ENCODE data around the gene MYO5A.

GRCh38 chr15:52405856-52406255 lies 122.8 kb downstream of the MYO5A start:
- no peak for TF ChIP-seq POLR2AphosphoS5 (IDR thresholded peaks at IDR 0.05; ENCODE audit: low read depth, low read length)
- no peak for TF ChIP-seq PAX5 (IDR thresholded peaks at IDR 0.05; ENCODE audit: insufficient read depth, low read length, severe bottlenecking)
- no peak for TF ChIP-seq POLR2A (IDR thresholded peaks at IDR 0.05; ENCODE audit: low read depth, low read length)
- TF ChIP-seq SPI1 (IDR thresholded peaks at IDR 0.05; ENCODE audit: low read depth, low read length), result no peak
- TF ChIP-seq POU2F2 (IDR thresholded peaks at IDR 0.05; ENCODE audit: low read depth, low read length), result no peak
- no peak for TF ChIP-seq TAF1 (IDR thresholded peaks at IDR 0.05; ENCODE audit: low read depth, low read length)
